GM12801 (cell line): Measurements from ENCODE around the gene EGFL7.

Experiments
- CTCF ChIP-seq: IDR thresholded peaks from one replicate; pipeline ENCODE4 v1.5.1; 2011; ENCODE audit warnings: control low read depth; ENCODE audit not compliant: insufficient read length; ENCODE audit errors: extremely low read depth

Gene EGFL7

GRCh38 chr9:136678034-136678433 lies 15.3 kb downstream of the EGFL7 start:
- no peak for TF ChIP-seq CTCF

GRCh38 chr9:136678624-136679023 lies 15.9 kb downstream of the EGFL7 start:
- no peak for TF ChIP-seq CTCF

- TF ChIP-seq CTCF = no peak
These were observed 16.8 kb downstream of the EGFL7 start for GRCh38 chr9:136679431-136679941.

- TF ChIP-seq CTCF = no peak
These were observed 18.3 kb downstream of the EGFL7 start for GRCh38 chr9:136681029-136681428.

GRCh38 chr9:136681945-136682699 lies 19.4 kb downstream of the EGFL7 start:
- TF ChIP-seq CTCF = no peak

- TF ChIP-seq CTCF = no peak
These were observed 20.0 kb downstream of the EGFL7 start for GRCh38 chr9:136682710-136683109.

- no peak for TF ChIP-seq CTCF
These were observed 20.5 kb downstream of the EGFL7 start for GRCh38 chr9:136683173-136683745.
